CD4-positive, alpha-beta T cell treated with Interleukin-2 at 100 ng/mL for 4 hours (primary cell): ENCODE results near the gene CSTPP1.

ENCODE experiments used
- DNase-seq: peaks from one replicate; pipeline ENCODE4 v3.0.0-alpha.2; 2020; ENCODE audit warnings: low spot score

CSTPP1 gene

GRCh38 chr11:47132981-47133380, 196.4 kb downstream of the CSTPP1 start:
- DNase-seq, result no peak

GRCh38 chr11:47136327-47136726, 199.8 kb downstream of the CSTPP1 start:
- DNase-seq, result no peak

- no peak for DNase-seq
Observed at GRCh38 chr11:47136921-47137320, 200.4 kb downstream of the CSTPP1 start.

GRCh38 chr11:47137476-47137875, 200.9 kb downstream of the CSTPP1 start:
- no peak for DNase-seq

- DNase-seq, result no peak
Observed at GRCh38 chr11:47139878-47140277, 203.3 kb downstream of the CSTPP1 start.

- DNase-seq, result no peak
Observed at GRCh38 chr11:47143322-47143721, 206.8 kb downstream of the CSTPP1 start.

GRCh38 chr11:47144541-47144940, 208.0 kb downstream of the CSTPP1 start:
- DNase-seq, result no peak

GRCh38 chr11:47147250-47147649, 210.7 kb downstream of the CSTPP1 start:
- no peak for DNase-seq

GRCh38 chr11:47147681-47148080, 211.1 kb downstream of the CSTPP1 start:
- no peak for DNase-seq

- no peak for DNase-seq
Observed at GRCh38 chr11:47148270-47148669, 211.7 kb downstream of the CSTPP1 start.

GRCh38 chr11:47148903-47149531, 212.5 kb downstream of the CSTPP1 start:
- no peak for DNase-seq

GRCh38 chr11:47149782-47150181, 213.2 kb downstream of the CSTPP1 start:
- DNase-seq, result no peak

GRCh38 chr11:47152126-47152952, 215.8 kb downstream of the CSTPP1 start:
- no peak for DNase-seq

- DNase-seq, result peak; percentile 37
Observed at GRCh38 chr11:47152953-47153950, 216.7 kb downstream of the CSTPP1 start.

- peak; percentile 32 for DNase-seq
Observed at GRCh38 chr11:47154616-47155570, 218.3 kb downstream of the CSTPP1 start.

- no peak for DNase-seq
Observed at GRCh38 chr11:47155879-47156278, 219.3 kb downstream of the CSTPP1 start.

GRCh38 chr11:47156333-47156732, 219.8 kb downstream of the CSTPP1 start:
- no peak for DNase-seq

GRCh38 chr11:47156951-47157350, 220.4 kb downstream of the CSTPP1 start:
- no peak for DNase-seq

GRCh38 chr11:47157805-47158204, 221.2 kb downstream of the CSTPP1 start:
- DNase-seq, result no peak

- DNase-seq, result no peak
Observed at GRCh38 chr11:47158242-47158641, 221.7 kb downstream of the CSTPP1 start.

GRCh38 chr11:47160753-47161133, 224.2 kb downstream of the CSTPP1 start:
- DNase-seq, result no peak
